Measurements from ENCODE around the gene IL13RA1.

DNA sequence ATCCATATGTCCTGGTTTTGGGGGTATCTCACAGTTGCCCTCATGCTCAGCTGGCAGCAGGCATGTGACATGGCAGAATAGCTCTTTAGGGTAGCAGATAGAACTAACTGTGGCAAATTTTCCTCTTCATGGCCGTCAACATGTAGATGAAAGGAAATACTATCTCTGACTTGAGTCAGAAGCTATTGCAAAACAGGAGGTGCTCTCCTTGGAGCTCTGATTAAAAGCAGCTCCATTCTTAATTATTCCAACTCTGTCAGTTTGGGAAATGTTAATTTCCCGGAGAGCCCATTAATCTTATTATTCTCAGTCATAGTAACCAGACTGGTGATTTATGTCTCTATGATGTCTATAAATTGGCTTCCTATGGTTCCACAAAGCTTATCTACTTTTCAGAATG lies 18.2 kb downstream of the IL13RA1 start:
- TF ChIP-seq, protein P1, sequence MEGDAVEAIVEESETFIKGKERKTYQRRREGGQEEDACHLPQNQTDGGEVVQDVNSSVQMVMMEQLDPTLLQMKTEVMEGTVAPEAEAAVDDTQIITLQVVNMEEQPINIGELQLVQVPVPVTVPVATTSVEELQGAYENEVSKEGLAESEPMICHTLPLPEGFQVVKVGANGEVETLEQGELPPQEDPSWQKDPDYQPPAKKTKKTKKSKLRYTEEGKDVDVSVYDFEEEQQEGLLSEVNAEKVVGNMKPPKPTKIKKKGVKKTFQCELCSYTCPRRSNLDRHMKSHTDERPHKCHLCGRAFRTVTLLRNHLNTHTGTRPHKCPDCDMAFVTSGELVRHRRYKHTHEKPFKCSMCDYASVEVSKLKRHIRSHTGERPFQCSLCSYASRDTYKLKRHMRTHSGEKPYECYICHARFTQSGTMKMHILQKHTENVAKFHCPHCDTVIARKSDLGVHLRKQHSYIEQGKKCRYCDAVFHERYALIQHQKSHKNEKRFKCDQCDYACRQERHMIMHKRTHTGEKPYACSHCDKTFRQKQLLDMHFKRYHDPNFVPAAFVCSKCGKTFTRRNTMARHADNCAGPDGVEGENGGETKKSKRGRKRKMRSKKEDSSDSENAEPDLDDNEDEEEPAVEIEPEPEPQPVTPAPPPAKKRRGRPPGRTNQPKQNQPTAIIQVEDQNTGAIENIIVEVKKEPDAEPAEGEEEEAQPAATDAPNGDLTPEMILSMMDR (IDR thresholded peaks at IDR 0.05): no peak
- TF ChIP-seq POLR2A (IDR thresholded peaks at IDR 0.05): no peak
